Measurements from ENCODE around the gene ASAP3. TPM values are rescaled to one million over a fixed set of nuclear protein-coding genes. Genes with fewer than 3 reads are reported as not detected.

The ASAP3 gene
- total RNA-seq, 1 donor from 2014 or later = 35.9 TPM

GRCh38 chr1:23463286-23463685 is 20.7 kb downstream of the ASAP3 start:
- H3K27ac ChIP-seq = no peak overlapping the region
- H3K27me3 ChIP-seq = no peaks in the 10 kb centered on the region
- H3K36me3 ChIP-seq = no peaks in the 10 kb centered on the region
- intact Hi-C loops (cut with DNase I) = no loop called here
- ATAC-seq (no peak), DNase-seq (no peak)
- no peak overlapping the region for H3K4me3 ChIP-seq
- no peaks in the 10 kb centered on the region for H3K9me3 ChIP-seq
- H3K4me1 ChIP-seq = no peaks in the 10 kb centered on the region
- TF ChIP-seq CTCF (IDR thresholded peaks at IDR 0.05) = no peak

GRCh38 chr1:23462766-23463165 is 21.2 kb downstream of the ASAP3 start:
- Histone ChIP-seq H3K27me3 (no peaks in the 10 kb centered on the region), H3K27ac (no peak overlapping the region), H3K4me3 (no peak overlapping the region), H3K4me1 (no peaks in the 10 kb centered on the region), H3K36me3 (no peaks in the 10 kb centered on the region), H3K9me3 (no peaks in the 10 kb centered on the region)
- TF ChIP-seq CTCF (IDR thresholded peaks at IDR 0.05) = no peak
- intact Hi-C loops (cut with DNase I) = no loop called here
- ATAC-seq (no peak), DNase-seq (no peak)

GRCh38 chr1:23461050-23461449 is 22.9 kb downstream of the ASAP3 start:
- ATAC-seq = no peak
- no peak for TF ChIP-seq CTCF (IDR thresholded peaks at IDR 0.05)
- intact Hi-C loops (cut with DNase I) = no loop called here

GRCh38 chr1:23460519-23460918 is 23.5 kb downstream of the ASAP3 start:
- H3K4me1 ChIP-seq = peaks cover 6% of the 10 kb centered on the region
- H3K4me3 ChIP-seq = no peak overlapping the region
- no peak for DNase-seq
- intact Hi-C loops (cut with DNase I) = no loop called here
- no peaks in the 10 kb centered on the region for H3K27me3 ChIP-seq
- H3K36me3 ChIP-seq = no peaks in the 10 kb centered on the region
- no peak for TF ChIP-seq CTCF (IDR thresholded peaks at IDR 0.05)
- no peak overlapping the region for H3K27ac ChIP-seq
- ATAC-seq = no peak
- H3K9me3 ChIP-seq = no peaks in the 10 kb centered on the region

More at GRCh38 chr1:23461050-23461449, 22.9 kb downstream of the ASAP3 start:
- Histone ChIP-seq H3K4me3 (no peak overlapping the region), H3K27ac (no peak overlapping the region), H3K27me3 (no peaks in the 10 kb centered on the region), H3K36me3 (no peaks in the 10 kb centered on the region), H3K4me1 (peaks cover 6% of the 10 kb centered on the region), H3K9me3 (no peaks in the 10 kb centered on the region)
- no peak for DNase-seq

DNA sequence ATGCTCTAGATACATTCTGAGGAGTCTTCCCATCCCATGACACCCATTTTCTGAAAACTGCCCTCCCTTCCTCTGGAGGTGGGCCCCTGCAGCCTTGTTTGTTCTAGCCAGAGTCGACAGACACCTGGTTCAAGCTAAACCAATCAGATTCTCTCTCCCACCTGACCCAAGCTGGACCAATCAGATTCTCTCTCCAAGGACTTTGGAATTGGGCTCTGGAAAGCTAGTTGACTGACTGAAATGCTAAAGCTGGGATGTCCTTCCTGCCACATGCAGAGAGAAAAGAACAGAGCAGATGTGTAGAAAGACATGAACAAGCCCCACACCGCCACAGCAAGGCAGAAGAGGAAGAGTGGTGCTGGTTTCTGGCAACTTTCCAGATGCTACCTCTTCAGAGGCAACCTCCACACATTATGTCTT is 24.6 kb downstream of the ASAP3 start:
- ATAC-seq = no peak

More for the DNA sequence above, 24.6 kb downstream of the ASAP3 start:
- Histone ChIP-seq H3K9me3 (no peaks in the 10 kb centered on the region), H3K4me1 (peaks cover 6% of the 10 kb centered on the region), H3K4me3 (no peak overlapping the region), H3K36me3 (no peaks in the 10 kb centered on the region), H3K27ac (no peak overlapping the region), H3K27me3 (no peaks in the 10 kb centered on the region)
- TF ChIP-seq CTCF (IDR thresholded peaks at IDR 0.05) = no peak
- no peak for DNase-seq
- intact Hi-C loops (cut with DNase I) = no loop called here
